Measurements from ENCODE around the gene TSPAN18. TPM values are rescaled to one million over a fixed set of nuclear protein-coding genes. Genes with fewer than 3 reads are reported as not detected.

The TSPAN18 gene
- total RNA-seq, 2 experiments from 2014 or later: 7.5 to 8.7 TPM

- Mint-ChIP-seq H3K36me3 (ENCODE audit: low read depth) (no peaks in the 10 kb centered on the region), H3K27me3 (ENCODE audit: low read depth) (peaks cover 2% of the 10 kb centered on the region), H3K4me3 (no peak overlapping the region), H3K27ac (no peak overlapping the region), H3K9me3 (ENCODE audit: insufficient read depth) (no peaks in the 10 kb centered on the region), H3K4me1 (ENCODE audit: low read depth) (no peaks in the 10 kb centered on the region)
- ATAC-seq (no peak), DNase-seq (no peak)
- CTCF ChIA-PET: no interaction called here
- POLR2A ChIA-PET: no interaction called here
Measured at GRCh38 chr11:44877571-44878497, 151.1 kb downstream of the TSPAN18 start.

GRCh38 chr11:44878711-44879110 lies 151.9 kb downstream of the TSPAN18 start:
- Mint-ChIP-seq H3K27me3 (ENCODE audit: low read depth) (no peaks in the 10 kb centered on the region), H3K4me1 (ENCODE audit: low read depth) (no peaks in the 10 kb centered on the region), H3K9me3 (ENCODE audit: insufficient read depth) (no peaks in the 10 kb centered on the region), H3K4me3 (no peak overlapping the region), H3K36me3 (ENCODE audit: low read depth) (no peaks in the 10 kb centered on the region), H3K27ac (no peak overlapping the region)
- ATAC-seq (no peak), DNase-seq (no peak)
- ChIA-PET CTCF (no interaction called here), POLR2A (no interaction called here)

GRCh38 chr11:44879432-44879831 lies 152.7 kb downstream of the TSPAN18 start:
- POLR2A ChIA-PET: no interaction called here
- Mint-ChIP-seq H3K9me3 (ENCODE audit: insufficient read depth) (no peaks in the 10 kb centered on the region), H3K4me3 (no peak overlapping the region), H3K4me1 (ENCODE audit: low read depth) (no peaks in the 10 kb centered on the region), H3K27ac (no peak overlapping the region), H3K27me3 (ENCODE audit: low read depth) (no peaks in the 10 kb centered on the region), H3K36me3 (ENCODE audit: low read depth) (no peaks in the 10 kb centered on the region)
- ATAC-seq (no peak), DNase-seq (no peak)
- CTCF ChIA-PET: interaction anchor here (1.0 kb wide), 1 partner anchor 47 kb away, joined by 3 read pairs; no protein-coding TSS in a partner anchor

GRCh38 chr11:44880511-44880910 lies 153.7 kb downstream of the TSPAN18 start:
- ChIA-PET CTCF (no interaction called here), POLR2A (no interaction called here)
- DNase-seq (no peak), ATAC-seq (no peak)
- no peak overlapping the region for H3K27ac Mint-ChIP-seq
- no peaks in the 10 kb centered on the region for H3K4me1 Mint-ChIP-seq (ENCODE audit: low read depth)
- no peaks in the 10 kb centered on the region for H3K36me3 Mint-ChIP-seq (ENCODE audit: low read depth)
- H3K9me3 Mint-ChIP-seq (ENCODE audit: insufficient read depth): no peaks in the 10 kb centered on the region
- H3K27me3 Mint-ChIP-seq (ENCODE audit: low read depth): no peaks in the 10 kb centered on the region
- no peak overlapping the region for H3K4me3 Mint-ChIP-seq

- ChIA-PET CTCF (no interaction called here), POLR2A (no interaction called here)
- no peaks in the 10 kb centered on the region for H3K4me1 Mint-ChIP-seq (ENCODE audit: low read depth)
- no peaks in the 10 kb centered on the region for H3K9me3 Mint-ChIP-seq (ENCODE audit: insufficient read depth)
- no peak for ATAC-seq
- H3K4me3 Mint-ChIP-seq: no peak overlapping the region
- no peaks in the 10 kb centered on the region for H3K27me3 Mint-ChIP-seq (ENCODE audit: low read depth)
- DNase-seq: no peak
- no peak overlapping the region for H3K27ac Mint-ChIP-seq
- no peaks in the 10 kb centered on the region for H3K36me3 Mint-ChIP-seq (ENCODE audit: low read depth)
Measured at GRCh38 chr11:44880953-44881352, 154.2 kb downstream of the TSPAN18 start.

- no peaks in the 10 kb centered on the region for H3K4me1 Mint-ChIP-seq (ENCODE audit: low read depth)
- H3K4me3 Mint-ChIP-seq: no peak overlapping the region
- CTCF ChIA-PET: interaction anchor here (1.0 to 1.6 kb wide), 3 partner anchors 11 to 326 kb away, joined by 3 read pairs; no protein-coding TSS in a partner anchor
- H3K36me3 Mint-ChIP-seq (ENCODE audit: low read depth): no peaks in the 10 kb centered on the region
- no peaks in the 10 kb centered on the region for H3K9me3 Mint-ChIP-seq (ENCODE audit: insufficient read depth)
- POLR2A ChIA-PET: no interaction called here
- H3K27ac Mint-ChIP-seq: no peak overlapping the region
- ATAC-seq (no peak), DNase-seq (no peak)
- no peaks in the 10 kb centered on the region for H3K27me3 Mint-ChIP-seq (ENCODE audit: low read depth)
Measured at GRCh38 chr11:44883277-44883676, 156.5 kb downstream of the TSPAN18 start.

- ATAC-seq: no peak
- H3K27me3 Mint-ChIP-seq (ENCODE audit: low read depth): no peaks in the 10 kb centered on the region
- no peaks in the 10 kb centered on the region for H3K36me3 Mint-ChIP-seq (ENCODE audit: low read depth)
- H3K9me3 Mint-ChIP-seq (ENCODE audit: insufficient read depth): no peaks in the 10 kb centered on the region
- H3K4me1 Mint-ChIP-seq (ENCODE audit: low read depth): no peaks in the 10 kb centered on the region
- ChIA-PET POLR2A (no interaction called here), CTCF (interaction anchor here (1.6 kb wide), 1 partner anchor 48 kb away, joined by 3 read pairs; no protein-coding TSS in a partner anchor)
- H3K27ac Mint-ChIP-seq: no peak overlapping the region
- DNase-seq: no peak
- no peak overlapping the region for H3K4me3 Mint-ChIP-seq
Measured at GRCh38 chr11:44884056-44884455, 157.3 kb downstream of the TSPAN18 start.

- no peak overlapping the region for H3K27ac Mint-ChIP-seq
- POLR2A ChIA-PET: no interaction called here
Measured at GRCh38 chr11:44885065-44885810, 158.5 kb downstream of the TSPAN18 start.

GRCh38 chr11:44885919-44886789 lies 159.4 kb downstream of the TSPAN18 start:
- DNase-seq (no peak), ATAC-seq (no peak)
- Mint-ChIP-seq H3K27ac (no peak overlapping the region), H3K36me3 (ENCODE audit: low read depth) (no peaks in the 10 kb centered on the region), H3K4me1 (ENCODE audit: low read depth) (no peaks in the 10 kb centered on the region), H3K4me3 (no peak overlapping the region), H3K27me3 (ENCODE audit: low read depth) (peaks cover 3% of the 10 kb centered on the region), H3K9me3 (ENCODE audit: insufficient read depth) (no peaks in the 10 kb centered on the region)
- ChIA-PET POLR2A (no interaction called here), CTCF (interaction anchor here (1.3 kb wide), 1 partner anchor 8 kb away, joined by 3 read pairs; no protein-coding TSS in a partner anchor)

More at GRCh38 chr11:44885065-44885810, 158.5 kb downstream of the TSPAN18 start:
- Mint-ChIP-seq H3K36me3 (ENCODE audit: low read depth) (no peaks in the 10 kb centered on the region), H3K9me3 (ENCODE audit: insufficient read depth) (no peaks in the 10 kb centered on the region), H3K4me3 (no peak overlapping the region), H3K4me1 (ENCODE audit: low read depth) (no peaks in the 10 kb centered on the region), H3K27me3 (ENCODE audit: low read depth) (peaks cover 3% of the 10 kb centered on the region)
- no peak for ATAC-seq
- no peak for DNase-seq
- CTCF ChIA-PET: interaction anchor here (1.3 kb wide), 1 partner anchor 9 kb away, joined by 3 read pairs; no protein-coding TSS in a partner anchor

- peaks cover 3% of the 10 kb centered on the region for H3K27me3 Mint-ChIP-seq (ENCODE audit: low read depth)
- no peaks in the 10 kb centered on the region for H3K9me3 Mint-ChIP-seq (ENCODE audit: insufficient read depth)
- ATAC-seq (no peak), DNase-seq (no peak)
- H3K4me1 Mint-ChIP-seq (ENCODE audit: low read depth): no peaks in the 10 kb centered on the region
- no peaks in the 10 kb centered on the region for H3K36me3 Mint-ChIP-seq (ENCODE audit: low read depth)
- no peak overlapping the region for H3K4me3 Mint-ChIP-seq
- ChIA-PET POLR2A (no interaction called here), CTCF (no interaction called here)
- no peak overlapping the region for H3K27ac Mint-ChIP-seq
Measured at GRCh38 chr11:44886790-44887140, 160.0 kb downstream of the TSPAN18 start.

GRCh38 chr11:44887636-44888035 lies 160.9 kb downstream of the TSPAN18 start:
- H3K4me3 Mint-ChIP-seq: no peak overlapping the region
- DNase-seq (no peak), ATAC-seq (no peak)
- H3K4me1 Mint-ChIP-seq (ENCODE audit: low read depth): no peaks in the 10 kb centered on the region
- no peaks in the 10 kb centered on the region for H3K36me3 Mint-ChIP-seq (ENCODE audit: low read depth)
- no peaks in the 10 kb centered on the region for H3K9me3 Mint-ChIP-seq (ENCODE audit: insufficient read depth)
- POLR2A ChIA-PET: no interaction called here
- H3K27me3 Mint-ChIP-seq (ENCODE audit: low read depth): peaks cover 3% of the 10 kb centered on the region
- CTCF ChIA-PET: no interaction called here
- no peak overlapping the region for H3K27ac Mint-ChIP-seq

Measured in activated CD8-positive, alpha-beta T cell treated with anti-CD3 and anti-CD28 coated beads, Interleukin-2, amount 10 ng/mL, durations not matched to agents 7 days and 5 days (primary cell).